ENCODE data around the gene LELP1. TPM values are rescaled to one million over a fixed set of nuclear protein-coding genes. Genes with fewer than 3 reads are reported as not detected.

The LELP1 gene
- total RNA-seq, 1 experiment from 2014 or later, result not detected

- Mint-ChIP-seq H3K9me3 (peaks cover 0 to 3% of the 10 kb centered on the region in 2 experiments; a peak in 1 of 5 replicates), H3K27ac (no peak overlapping the region), H3K36me3 (ENCODE audit: insufficient read depth in 1 of 3, low read depth in 3 of 3) (no peaks in the 10 kb centered on the region), H3K4me1 (no peaks in the 10 kb centered on the region), H3K27me3 (ENCODE audit: low read depth) (peaks cover 6% of the 10 kb centered on the region), H3K4me3 (no peak overlapping the region)
- Histone ChIP-seq H2BK12ac (ENCODE audit: insufficient read length, low read depth, low read length) (no peak overlapping the region), H2BK5ac (ENCODE audit: insufficient read length, low read length) (no peak overlapping the region), H3K14ac (ENCODE audit: insufficient read depth, low read length) (no peak overlapping the region), H3K4me1 (ENCODE audit: insufficient read depth, low read length) (no peaks in the 10 kb centered on the region), H4K8ac (replicated peaks; ENCODE audit: insufficient read length, low read depth, low read length) (no peak overlapping the region), H3T11ph (ENCODE audit: low read length) (no peak overlapping the region), H2BK20ac (ENCODE audit: low read depth, low read length, poor library complexity, severe bottlenecking) (no peak overlapping the region), H4K91ac (ENCODE audit: insufficient read length, low read depth, low read length) (no peak overlapping the region), H3K79me2 (ENCODE audit: insufficient read depth, low read length) (no peaks in the 10 kb centered on the region), H3K4ac (ENCODE audit: low read depth, low read length) (no peak overlapping the region), H4K5ac (ENCODE audit: insufficient read length, low read depth, low read length) (no peak overlapping the region), H2BK15ac (ENCODE audit: low read depth, low read length) (no peak overlapping the region), H3K23me2 (ENCODE audit: insufficient read length, low read depth, low read length, poor library complexity, severe bottlenecking) (no peaks in the 10 kb centered on the region), H3K27me3 (ENCODE audit: insufficient read depth, low read length) (no peaks in the 10 kb centered on the region), H3K27ac (ENCODE audit: insufficient read length, low read depth, low read length) (no peak overlapping the region), H2AK5ac (ENCODE audit: insufficient read length, low read length) (no peak overlapping the region), H3K79me1 (ENCODE audit: insufficient read depth, low read depth, low read length, poor library complexity, severe bottlenecking) (no peaks in the 10 kb centered on the region), H4K20me1 (ENCODE audit: control insufficient read depth, insufficient read depth, insufficient read length) (no peaks in the 10 kb centered on the region), H2BK120ac (ENCODE audit: low read depth, low read length, poor library complexity, severe bottlenecking) (no peak overlapping the region), H3K56ac (ENCODE audit: insufficient read length, low read depth, low read length) (no peak overlapping the region), H2AFZ (ENCODE audit: low read length) (no peak overlapping the region), H3K18ac (ENCODE audit: insufficient read length, low read depth, low read length) (no peak overlapping the region), H3K9ac (ENCODE audit: extremely low read depth, insufficient read length, low read length) (no peak overlapping the region), H3K23ac (ENCODE audit: insufficient read length, low read depth, low read length) (no peak overlapping the region), H3K9me3 (ENCODE audit: control insufficient read depth, low read depth, low read length) (no peaks in the 10 kb centered on the region), H3K4me2 (ENCODE audit: insufficient read depth, insufficient read length, low read length) (no peak overlapping the region)
- no CpG with 5 or more reads among the region's 2 CpGs for WGBS (ENCODE audit: extremely low coverage, insufficient read length, low lambda C conversion rate)
- DNase-seq, result no peak
- TF ChIP-seq CTCF (conservative IDR thresholded peaks at IDR 0.05), result no peak
Measured at GRCh38 chr1:153227810-153228209, 24.6 kb downstream of the LELP1 start.

Measured in H9 (cell line).